CD8-positive, alpha-beta memory T cell (primary cell): ENCODE measurements around the gene ATP11A. TPM values are rescaled to one million over a fixed set of nuclear protein-coding genes. Genes with fewer than 3 reads are reported as not detected.

Source experiments
- CTCF ChIA-PET: fragments of 350-600 bp; sonication (Branson Sonifier 250); formaldehyde crosslinking; loops from one replicate; lab custom pipeline; 2021; ENCODE audit warnings: antibody characterized with exemption; lab: Charles Lee
- POLR2A ChIA-PET: fragments of 350-600 bp; sonication (Branson Sonifier 250); formaldehyde crosslinking; loops from one replicate; lab custom pipeline; 2021; ENCODE audit warnings: antibody characterized with exemption; lab: Charles Lee
- DNase-seq, 5 donors: peaks; one replicate each; pipeline versions ENCODE4 v3.0.0 to v3.0.0-alpha.2; 2020 to 2022; ENCODE audit warnings: mixed read lengths in 1 of 5
- H3K27ac ChIP-seq: one replicate; pipeline ENCODE4 v1.7.0; 2013; ENCODE audit warnings: low read depth, mild to moderate bottlenecking, low read length, moderate library complexity
- H3K27me3 ChIP-seq: 2 replicates; pipeline ENCODE4 v1.7.0; 2013; ENCODE audit warnings: low read length, mild to moderate bottlenecking; ENCODE audit not compliant: insufficient read depth, poor library complexity, severe bottlenecking
- H3K36me3 ChIP-seq: 2 replicates; pipeline ENCODE4 v1.7.0; 2013; ENCODE audit warnings: mild to moderate bottlenecking, low read length, moderate library complexity; ENCODE audit not compliant: insufficient read depth
- H3K4me1 ChIP-seq: 2 replicates; pipeline ENCODE4 v1.7.0; 2013; ENCODE audit warnings: mild to moderate bottlenecking, low read length, moderate library complexity; ENCODE audit not compliant: insufficient read depth
- H3K4me3 ChIP-seq: 2 replicates; pipeline ENCODE4 v1.7.0; 2013; ENCODE audit warnings: mild to moderate bottlenecking, low read length
- H3K9me3 ChIP-seq: 2 replicates; pipeline ENCODE4 v1.7.0; 2013; ENCODE audit warnings: mild to moderate bottlenecking, low read length
- H3K27ac Mint-ChIP-seq, 8 donors: one replicate each; pipeline ENCODE4 v1.8.0; 2020 to 2021; ENCODE audit warnings: mixed read lengths in 8 of 8, mild to moderate bottlenecking in 6 of 8, inconsistent platforms in 3 of 8, moderate library complexity in 3 of 8
- H3K27me3 Mint-ChIP-seq, 2 donors: one replicate each; pipeline ENCODE4 v1.8.0; 2020 to 2021; ENCODE audit warnings: mixed read lengths in 2 of 2, mild to moderate bottlenecking in 1 of 2, moderate library complexity in 1 of 2
- H3K36me3 Mint-ChIP-seq, 3 donors: one replicate each; pipeline ENCODE4 v1.8.0; 2020 to 2021; ENCODE audit warnings: mixed read lengths in 3 of 3, inconsistent platforms in 1 of 3, mild to moderate bottlenecking in 1 of 3
- H3K4me1 Mint-ChIP-seq, 3 donors: one replicate each; pipeline ENCODE4 v1.8.0; 2020 to 2021; ENCODE audit warnings: mixed read lengths in 3 of 3, inconsistent platforms in 1 of 3, mild to moderate bottlenecking in 1 of 3
- H3K4me3 Mint-ChIP-seq, 7 donors: one replicate each; pipeline ENCODE4 v1.8.0; 2020 to 2021; ENCODE audit warnings: mixed read lengths in 7 of 7, mild to moderate bottlenecking in 6 of 7, moderate library complexity in 4 of 7, inconsistent platforms in 2 of 7
- H3K9me3 Mint-ChIP-seq, 5 donors: one replicate each; pipeline ENCODE4 v1.8.0; 2020 to 2022; ENCODE audit warnings: mixed read lengths in 5 of 5, mild to moderate bottlenecking in 3 of 5, moderate library complexity in 2 of 5, inconsistent platforms in 1 of 5
- polyA plus RNA-seq: library from polyadenylated mRNA; unstranded; fragments of 300-500 nt; fragmentation: Illumina TruSeq; gene quantifications from one replicate; pipeline ENCODE4 v1.2.3, GENCODE V29; 2021
- total RNA-seq, 2 experiments: library from RNA; stranded (reverse); gene quantifications; one replicate each; pipeline ENCODE4 v1.2.3, GENCODE V29; 2021

Gene ATP11A
- total and polyA plus RNA-seq, 3 experiments from 2014 or later, result 4.5 to 34.6 (median 34.0) TPM

DNA sequence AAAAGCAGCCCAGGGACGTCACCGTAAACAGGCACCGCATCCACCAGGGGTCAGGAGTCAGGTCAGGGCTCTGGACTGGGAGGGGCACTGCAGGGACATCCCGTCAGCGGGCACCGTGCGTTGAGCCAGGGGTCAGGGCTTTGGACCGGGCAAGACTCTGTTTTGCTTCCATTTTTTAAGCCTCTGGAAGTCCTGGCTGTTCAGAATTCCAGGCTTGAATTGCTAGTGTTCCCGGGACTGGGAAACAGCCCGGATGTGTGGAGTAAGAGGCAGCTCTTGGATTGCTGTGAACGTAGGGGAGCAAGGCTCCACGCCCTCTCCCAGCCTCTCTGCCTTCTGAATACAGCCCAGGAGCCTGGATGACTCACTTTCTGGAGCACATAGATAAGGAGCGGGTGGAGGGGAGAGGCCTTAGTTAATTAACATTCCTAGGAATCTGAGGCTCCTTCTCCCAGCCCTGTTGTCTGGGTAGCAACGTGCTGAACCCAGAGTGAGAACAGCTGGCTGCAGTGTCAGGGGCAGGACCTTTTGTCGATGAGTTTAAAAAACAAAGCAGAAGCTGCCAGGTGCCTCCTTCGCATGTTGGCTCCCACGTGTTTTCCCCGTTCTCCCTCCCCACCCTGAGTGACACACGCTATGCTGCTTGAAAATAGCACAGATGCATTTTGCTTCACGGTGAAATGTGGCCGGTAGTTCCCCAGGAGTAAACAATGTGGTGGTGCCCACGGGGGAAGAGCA is 21.9 kb downstream of the ATP11A start:
- Mint-ChIP-seq H3K4me3 (no peak overlapping the region), H3K9me3 (no peaks in the 10 kb centered on the region), H3K36me3 (peaks cover 0 to 2% (median 2%) of the 10 kb centered on the region in 3 donors), H3K27ac (peak overlapping the region in 1 of 8 donors; percentile 12), H3K27me3 (no peaks in the 10 kb centered on the region), H3K4me1 (peaks cover 0 to 12% (median 0%) of the 10 kb centered on the region in 3 donors)
- no peaks in the 10 kb centered on the region for H3K36me3 ChIP-seq
- DNase-seq, result no peak
- H3K9me3 ChIP-seq, result no peaks in the 10 kb centered on the region
- CTCF ChIA-PET, result no interaction called here
- no peaks in the 10 kb centered on the region for H3K27me3 ChIP-seq
- POLR2A ChIA-PET, result no interaction called here
- H3K27ac ChIP-seq, result peak overlapping the region; percentile 16
- peaks cover 8% of the 10 kb centered on the region for H3K4me1 ChIP-seq
- H3K4me3 ChIP-seq, result no peak overlapping the region

DNA sequence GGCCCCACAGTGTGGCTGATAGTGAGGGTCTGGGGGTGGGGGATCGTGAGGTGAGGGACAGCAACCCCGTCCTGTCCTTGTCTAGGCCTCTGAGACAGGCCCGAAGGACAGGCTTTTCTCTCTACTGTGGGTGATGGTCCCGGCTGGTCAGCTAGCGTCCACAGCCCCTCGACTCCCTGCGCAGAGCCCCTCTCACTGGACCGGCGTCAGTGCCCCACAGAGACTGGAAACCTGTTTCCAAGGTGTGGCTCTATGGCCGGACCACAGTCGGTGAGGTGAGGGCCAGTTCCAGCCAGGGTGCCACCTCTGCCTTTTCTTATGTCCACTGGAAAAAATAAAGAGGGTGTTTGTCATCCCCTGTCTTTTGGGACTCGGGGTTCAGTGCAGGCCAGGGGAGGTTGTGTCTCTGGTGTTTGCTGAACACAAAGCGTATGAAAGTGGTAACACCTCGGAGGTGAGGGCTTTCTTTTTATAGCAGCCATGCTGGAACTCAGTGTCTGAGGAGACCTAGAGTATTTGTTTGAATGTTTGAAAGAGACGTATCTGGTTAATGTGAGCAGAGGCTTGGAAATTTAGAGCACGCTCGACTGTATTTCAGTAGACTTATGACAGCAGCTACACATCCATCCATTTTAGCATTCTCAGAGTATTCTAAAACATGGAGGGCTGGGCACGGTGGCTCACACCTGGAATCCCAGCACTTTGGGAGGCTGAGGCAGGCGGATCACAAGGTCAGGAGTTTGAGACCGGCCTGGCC is 22.8 kb downstream of the ATP11A start:
- Mint-ChIP-seq H3K36me3 (peaks cover 0 to 5% (median 2%) of the 10 kb centered on the region in 3 donors), H3K27ac (peak overlapping the region in 1 of 8 donors; percentile 12), H3K9me3 (no peaks in the 10 kb centered on the region), H3K4me1 (peaks cover 0 to 12% (median 0%) of the 10 kb centered on the region in 3 donors), H3K27me3 (peaks cover 0 to 1% of the 10 kb centered on the region in 2 donors), H3K4me3 (no peak overlapping the region)
- no peaks in the 10 kb centered on the region for H3K27me3 ChIP-seq
- DNase-seq, result no peak
- no peak overlapping the region for H3K4me3 ChIP-seq
- H3K9me3 ChIP-seq, result no peaks in the 10 kb centered on the region
- peak overlapping the region; percentile 13 for H3K27ac ChIP-seq
- ChIA-PET POLR2A (no interaction called here), CTCF (no interaction called here)
- no peaks in the 10 kb centered on the region for H3K36me3 ChIP-seq
- peaks cover 8% of the 10 kb centered on the region for H3K4me1 ChIP-seq

DNA sequence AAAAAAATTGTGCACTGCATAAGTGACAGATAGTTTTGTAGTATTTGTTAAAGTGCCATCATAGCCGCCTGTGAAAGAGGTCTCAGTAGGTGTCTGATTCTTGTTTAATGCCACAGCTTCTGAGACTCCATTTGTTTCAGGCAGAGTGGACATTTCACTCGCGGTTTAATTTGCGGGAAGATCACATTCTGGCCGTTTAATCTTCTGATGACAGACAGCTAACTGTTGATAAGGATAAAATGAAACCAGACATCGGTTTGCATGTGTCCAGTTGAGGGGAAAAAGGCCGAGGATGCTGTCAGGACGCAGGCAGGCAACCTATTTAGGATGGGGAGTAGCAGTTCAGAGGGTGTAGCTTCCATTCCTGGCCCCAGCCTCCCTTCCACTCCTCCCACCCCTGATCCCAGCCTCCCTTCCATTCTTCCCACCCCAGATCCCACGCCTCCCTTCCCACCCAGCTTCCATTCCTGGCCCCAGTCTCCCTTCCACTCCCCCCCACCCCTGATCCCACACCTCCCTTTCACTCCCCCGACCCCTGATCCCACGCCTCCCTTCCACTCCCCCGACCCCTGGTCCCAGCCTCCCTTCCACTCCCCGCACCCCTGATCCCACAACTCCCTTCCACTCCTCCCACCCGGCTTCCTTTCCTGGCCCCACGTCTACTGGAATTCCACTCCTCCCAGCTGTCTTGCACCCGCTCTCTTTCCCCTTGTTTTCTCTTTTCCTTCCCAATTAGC is 23.8 kb downstream of the ATP11A start:
- ChIA-PET CTCF (no interaction called here), POLR2A (no interaction called here)
- Mint-ChIP-seq H3K4me1 (peaks cover 0 to 12% (median 0%) of the 10 kb centered on the region in 3 donors), H3K27ac (no peak overlapping the region), H3K36me3 (peaks cover 0 to 5% (median 2%) of the 10 kb centered on the region in 3 donors), H3K9me3 (no peaks in the 10 kb centered on the region), H3K27me3 (peaks cover 0 to 1% of the 10 kb centered on the region in 2 donors), H3K4me3 (no peak overlapping the region)
- Histone ChIP-seq H3K36me3 (no peaks in the 10 kb centered on the region), H3K9me3 (no peaks in the 10 kb centered on the region), H3K27ac (no peak overlapping the region), H3K4me1 (peaks cover 8% of the 10 kb centered on the region), H3K27me3 (no peaks in the 10 kb centered on the region), H3K4me3 (no peak overlapping the region)
- DNase-seq, result no peak

DNA sequence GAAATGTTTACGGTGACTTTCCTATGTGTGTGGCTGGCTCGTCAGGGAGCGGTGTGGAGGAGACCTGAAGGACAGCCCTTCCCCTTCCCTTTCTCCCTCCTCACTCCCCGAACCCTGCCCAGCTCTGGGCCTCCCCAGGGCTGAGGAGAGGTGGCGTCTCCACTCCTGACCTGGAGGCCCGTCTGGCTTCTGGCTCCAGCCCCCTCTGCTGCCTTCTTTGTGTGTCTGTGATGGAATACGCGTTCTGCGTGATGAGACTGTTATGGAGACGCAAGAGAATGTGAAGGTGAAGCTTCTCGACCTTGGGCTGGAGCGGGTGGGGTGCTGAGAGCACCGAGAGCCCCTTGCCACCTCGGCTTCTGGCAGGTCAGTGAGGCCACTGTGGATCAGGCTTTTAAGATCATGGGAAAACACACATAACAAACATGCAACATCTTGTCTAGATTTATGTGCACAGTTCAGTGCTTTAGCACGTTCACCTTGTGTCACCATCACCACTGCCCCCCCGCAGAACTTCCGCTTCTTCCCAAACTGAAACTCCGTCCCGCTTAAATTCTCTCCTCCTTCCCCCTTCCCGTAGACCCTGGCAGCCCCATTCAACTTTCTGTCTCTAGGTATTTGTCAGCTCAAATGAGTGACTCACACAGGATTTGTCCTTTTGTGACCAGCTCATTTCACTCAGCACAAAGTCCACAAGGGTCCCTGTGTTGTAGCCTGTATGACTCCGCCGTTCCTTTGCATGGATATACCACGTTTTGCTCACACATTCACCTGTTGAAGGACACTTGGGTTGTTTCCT is 24.7 kb downstream of the ATP11A start:
- Histone ChIP-seq H3K27me3 (no peaks in the 10 kb centered on the region), H3K9me3 (no peaks in the 10 kb centered on the region), H3K36me3 (no peaks in the 10 kb centered on the region), H3K4me1 (peaks cover 8% of the 10 kb centered on the region), H3K4me3 (no peak overlapping the region), H3K27ac (no peak overlapping the region)
- Mint-ChIP-seq H3K36me3 (peaks cover 0 to 9% (median 5%) of the 10 kb centered on the region in 3 donors), H3K4me1 (peaks cover 0 to 12% (median 0%) of the 10 kb centered on the region in 3 donors), H3K27ac (no peak overlapping the region), H3K27me3 (peaks cover 0 to 1% of the 10 kb centered on the region in 2 donors), H3K4me3 (no peak overlapping the region), H3K9me3 (no peaks in the 10 kb centered on the region)
- no peak for DNase-seq
- ChIA-PET CTCF (no interaction called here), POLR2A (no interaction called here)

DNA sequence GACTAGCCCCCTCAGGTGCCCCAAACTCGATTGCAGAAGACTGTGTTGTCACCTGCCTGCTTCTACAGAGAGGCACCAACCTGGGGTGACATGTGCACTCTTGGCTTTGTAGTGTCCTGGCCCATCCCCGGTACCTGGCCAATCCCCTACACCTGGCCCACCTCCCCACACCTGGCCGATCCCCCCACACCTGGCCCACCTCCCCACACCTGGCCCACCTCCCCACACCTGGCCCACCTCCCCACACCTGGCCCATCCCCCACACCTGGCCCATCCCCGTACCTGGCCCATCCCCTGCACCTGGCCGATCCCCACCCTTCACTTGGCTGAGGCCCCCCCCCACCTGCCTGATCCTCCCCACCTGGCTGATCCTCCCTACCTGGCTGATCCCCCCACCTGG is 25.4 kb downstream of the ATP11A start:
- Mint-ChIP-seq H3K9me3 (no peaks in the 10 kb centered on the region), H3K4me3 (peak overlapping the region in 1 of 7 donors; percentile 23), H3K27ac (no peak overlapping the region), H3K27me3 (peaks cover 0 to 1% of the 10 kb centered on the region in 2 donors), H3K4me1 (peaks cover 0 to 12% (median 0%) of the 10 kb centered on the region in 3 donors), H3K36me3 (peaks cover 0 to 8% (median 7%) of the 10 kb centered on the region in 3 donors)
- Histone ChIP-seq H3K36me3 (no peaks in the 10 kb centered on the region), H3K4me3 (no peak overlapping the region), H3K4me1 (peaks cover 8% of the 10 kb centered on the region), H3K27me3 (no peaks in the 10 kb centered on the region), H3K27ac (no peak overlapping the region), H3K9me3 (no peaks in the 10 kb centered on the region)
- ChIA-PET POLR2A (no interaction called here), CTCF (no interaction called here)
- no peak for DNase-seq

DNA sequence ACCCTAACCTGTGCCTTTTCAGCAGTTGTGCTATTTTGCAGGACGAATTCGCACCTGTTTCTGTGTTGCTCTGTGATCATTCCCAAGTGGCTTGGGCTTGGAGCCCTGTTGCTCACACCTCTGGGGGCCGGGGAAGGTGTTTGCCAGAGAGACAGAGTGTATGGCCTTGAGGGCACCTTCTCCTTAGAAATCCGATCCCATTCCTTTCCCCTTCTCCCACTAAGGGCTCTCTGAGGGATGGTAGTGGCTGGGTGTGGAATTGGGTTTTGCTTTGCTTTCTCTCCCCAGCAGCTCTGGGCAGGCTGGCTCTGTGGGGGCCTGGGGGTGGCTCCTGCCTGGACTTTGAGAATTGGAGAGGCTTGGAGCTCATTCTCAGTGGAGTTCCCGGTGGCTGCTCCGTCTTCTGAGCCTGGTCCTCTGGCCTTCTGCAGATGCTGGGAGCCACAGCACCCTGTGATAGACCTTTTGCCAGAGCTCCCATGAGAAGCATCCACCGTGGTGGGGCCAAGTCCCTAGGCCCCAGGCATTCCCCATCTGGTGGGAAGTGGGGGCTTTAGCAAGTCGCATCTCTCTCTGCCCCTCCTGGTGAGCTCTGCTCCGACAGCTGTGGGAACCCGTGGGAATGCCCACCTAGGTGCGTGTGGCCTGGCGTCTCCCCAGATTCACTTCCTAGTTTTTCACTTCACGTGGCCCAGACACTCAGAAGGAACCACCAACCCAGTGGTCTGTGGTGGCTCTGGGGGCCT is 26.1 kb downstream of the ATP11A start:
- no peaks in the 10 kb centered on the region for H3K36me3 ChIP-seq
- H3K27me3 Mint-ChIP-seq, result peaks cover 0 to 1% of the 10 kb centered on the region in 2 donors
- H3K4me3 ChIP-seq, result no peak overlapping the region
- H3K9me3 Mint-ChIP-seq, result no peaks in the 10 kb centered on the region
- peaks cover 0 to 12% (median 1%) of the 10 kb centered on the region in 3 donors for H3K4me1 Mint-ChIP-seq
- DNase-seq, result no peak
- ChIA-PET CTCF (no interaction called here), POLR2A (no interaction called here)
- no peak overlapping the region for H3K4me3 Mint-ChIP-seq
- H3K27ac Mint-ChIP-seq, result peak overlapping the region in 1 of 8 donors; percentile 76
- H3K27me3 ChIP-seq, result no peaks in the 10 kb centered on the region
- no peaks in the 10 kb centered on the region for H3K9me3 ChIP-seq
- peaks cover 0 to 8% (median 7%) of the 10 kb centered on the region in 3 donors for H3K36me3 Mint-ChIP-seq
- peaks cover 8% of the 10 kb centered on the region for H3K4me1 ChIP-seq
- H3K27ac ChIP-seq, result no peak overlapping the region

- Mint-ChIP-seq H3K9me3 (no peaks in the 10 kb centered on the region), H3K4me1 (peaks cover 0 to 12% (median 7%) of the 10 kb centered on the region in 3 donors), H3K27ac (peak overlapping the region in 1 of 8 donors; percentile 76), H3K36me3 (peaks cover 0 to 9% (median 7%) of the 10 kb centered on the region in 3 donors), H3K4me3 (no peak overlapping the region), H3K27me3 (peaks cover 0 to 1% of the 10 kb centered on the region in 2 donors)
- Histone ChIP-seq H3K27ac (no peak overlapping the region), H3K27me3 (no peaks in the 10 kb centered on the region), H3K4me1 (peaks cover 5% of the 10 kb centered on the region), H3K36me3 (no peaks in the 10 kb centered on the region), H3K9me3 (no peaks in the 10 kb centered on the region), H3K4me3 (no peak overlapping the region)
- POLR2A ChIA-PET, result no interaction called here
- CTCF ChIA-PET, result no interaction called here
- no peak for DNase-seq
Measured at GRCh38 chr13:112716461-112716820, 26.6 kb downstream of the ATP11A start.
